ENCODE results near the gene ADPRS. TPM values are rescaled to one million over a fixed set of nuclear protein-coding genes. Genes with fewer than 3 reads are reported as not detected.
A peak's percentile ranks its signal among the peaks of the same experiment; 100 is the strongest.

ADPRS gene
- total RNA-seq, 2 donors from 2014 or later = 50.0 to 50.8 TPM

- ATAC-seq (replicated peaks) = no peak
- no peaks in the 10 kb centered on the region for H3K36me3 Mint-ChIP-seq (ENCODE audit: low read depth)
- H3K27me3 Mint-ChIP-seq = peaks cover 39% of the 10 kb centered on the region
- H3K4me1 Mint-ChIP-seq = peaks cover 22% of the 10 kb centered on the region
- H3K9me3 Mint-ChIP-seq = no peaks in the 10 kb centered on the region
- H3K27ac Mint-ChIP-seq = no peak overlapping the region
- H3K4me3 Mint-ChIP-seq = peak overlapping the region; percentile 31
These were observed 37.5 kb downstream of the ADPRS start for GRCh38 chr1:36126005-36126716.

- no peak overlapping the region for H3K27ac Mint-ChIP-seq
- H3K36me3 Mint-ChIP-seq (ENCODE audit: low read depth) = no peaks in the 10 kb centered on the region
- peaks cover 37% of the 10 kb centered on the region for H3K27me3 Mint-ChIP-seq
- H3K9me3 Mint-ChIP-seq = no peaks in the 10 kb centered on the region
- peaks cover 22% of the 10 kb centered on the region for H3K4me1 Mint-ChIP-seq
- H3K4me3 Mint-ChIP-seq = peak overlapping the region; percentile 31
- ATAC-seq (replicated peaks) = no peak
These were observed 38.3 kb downstream of the ADPRS start for GRCh38 chr1:36126797-36127500.

GRCh38 chr1:36128126-36128904 lies 39.6 kb downstream of the ADPRS start:
- peaks cover 15% of the 10 kb centered on the region for H3K4me1 Mint-ChIP-seq
- H3K27ac Mint-ChIP-seq = no peak overlapping the region
- H3K27me3 Mint-ChIP-seq = peaks cover 23% of the 10 kb centered on the region
- ATAC-seq (replicated peaks) = no peak
- H3K4me3 Mint-ChIP-seq = no peak overlapping the region
- no peaks in the 10 kb centered on the region for H3K9me3 Mint-ChIP-seq
- no peaks in the 10 kb centered on the region for H3K36me3 Mint-ChIP-seq (ENCODE audit: low read depth)

DNA sequence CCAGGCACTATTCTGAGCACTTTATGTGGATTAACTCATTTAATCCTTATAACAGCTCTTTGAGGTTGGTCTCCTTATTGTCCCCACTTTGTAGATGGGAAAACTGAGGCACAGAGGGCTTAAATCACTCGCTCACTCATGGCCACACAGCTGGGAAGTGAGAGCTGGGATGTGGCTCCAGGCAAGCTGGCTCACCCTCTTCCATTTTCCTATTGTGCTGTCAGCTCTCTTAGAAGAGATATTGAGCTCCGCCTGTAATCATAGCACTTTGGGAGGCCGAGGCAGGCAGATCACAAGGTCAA lies 40.2 kb downstream of the ADPRS start:
- H3K27ac Mint-ChIP-seq = no peak overlapping the region
- no peak overlapping the region for H3K4me3 Mint-ChIP-seq
- peaks cover 19% of the 10 kb centered on the region for H3K27me3 Mint-ChIP-seq
- no peaks in the 10 kb centered on the region for H3K36me3 Mint-ChIP-seq (ENCODE audit: low read depth)
- H3K4me1 Mint-ChIP-seq = peaks cover 11% of the 10 kb centered on the region
- no peaks in the 10 kb centered on the region for H3K9me3 Mint-ChIP-seq
- ATAC-seq (replicated peaks) = no peak

DNA sequence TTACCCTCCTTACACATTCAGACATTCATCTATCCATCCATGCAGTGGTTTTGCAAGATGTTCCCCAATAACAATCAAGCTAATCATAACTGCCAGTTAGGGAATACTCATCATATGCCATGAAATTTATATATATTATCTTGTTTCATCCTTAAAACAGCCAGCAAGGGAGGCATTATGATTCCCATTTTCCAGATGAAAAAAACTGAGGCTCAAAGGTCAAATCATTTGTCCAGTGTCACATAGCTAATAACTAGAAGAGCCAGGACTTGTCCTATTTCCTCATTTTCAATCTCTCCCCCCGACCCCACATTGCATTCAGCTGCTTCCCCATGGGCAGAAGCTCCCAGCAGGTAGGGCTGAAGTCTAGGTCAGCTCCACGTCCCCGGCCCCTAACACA lies 43.3 kb downstream of the ADPRS start:
- Mint-ChIP-seq H3K9me3 (no peaks in the 10 kb centered on the region), H3K27ac (no peak overlapping the region), H3K4me3 (no peak overlapping the region), H3K27me3 (no peaks in the 10 kb centered on the region), H3K36me3 (ENCODE audit: low read depth) (peaks cover 11% of the 10 kb centered on the region), H3K4me1 (no peaks in the 10 kb centered on the region)
- ATAC-seq (replicated peaks) = no peak

- Mint-ChIP-seq H3K4me3 (no peak overlapping the region), H3K27ac (no peak overlapping the region), H3K27me3 (no peaks in the 10 kb centered on the region), H3K36me3 (ENCODE audit: low read depth) (peaks cover 26% of the 10 kb centered on the region), H3K9me3 (no peaks in the 10 kb centered on the region), H3K4me1 (no peaks in the 10 kb centered on the region)
- no peak for ATAC-seq (replicated peaks)
These were observed 44.8 kb downstream of the ADPRS start for GRCh38 chr1:36133484-36133883.

DNA sequence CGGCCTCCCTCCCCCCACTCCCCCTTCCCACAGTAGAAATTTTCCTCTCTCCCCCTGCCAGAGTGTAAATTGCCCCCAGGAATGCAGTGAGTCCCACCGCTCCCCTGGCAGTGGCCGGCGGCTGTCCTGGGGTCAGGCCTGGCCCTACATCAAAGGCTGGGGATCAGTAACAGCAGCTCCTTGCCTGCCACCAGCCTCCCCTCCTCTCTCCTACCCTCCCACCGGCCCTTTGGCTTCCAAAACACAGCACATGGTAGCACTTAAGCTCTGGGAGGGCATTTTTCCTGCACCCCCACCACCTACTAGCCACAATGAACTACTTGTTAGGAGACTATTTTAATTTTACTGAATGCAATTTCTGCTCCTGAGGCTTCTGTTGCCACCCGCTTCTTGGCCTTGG lies 45.3 kb downstream of the ADPRS start:
- no peak for ATAC-seq (replicated peaks)
- Mint-ChIP-seq H3K27ac (peak overlapping the region; percentile 72), H3K27me3 (no peaks in the 10 kb centered on the region), H3K4me3 (no peak overlapping the region), H3K9me3 (no peaks in the 10 kb centered on the region), H3K36me3 (ENCODE audit: low read depth) (peaks cover 30% of the 10 kb centered on the region), H3K4me1 (no peaks in the 10 kb centered on the region)

DNA sequence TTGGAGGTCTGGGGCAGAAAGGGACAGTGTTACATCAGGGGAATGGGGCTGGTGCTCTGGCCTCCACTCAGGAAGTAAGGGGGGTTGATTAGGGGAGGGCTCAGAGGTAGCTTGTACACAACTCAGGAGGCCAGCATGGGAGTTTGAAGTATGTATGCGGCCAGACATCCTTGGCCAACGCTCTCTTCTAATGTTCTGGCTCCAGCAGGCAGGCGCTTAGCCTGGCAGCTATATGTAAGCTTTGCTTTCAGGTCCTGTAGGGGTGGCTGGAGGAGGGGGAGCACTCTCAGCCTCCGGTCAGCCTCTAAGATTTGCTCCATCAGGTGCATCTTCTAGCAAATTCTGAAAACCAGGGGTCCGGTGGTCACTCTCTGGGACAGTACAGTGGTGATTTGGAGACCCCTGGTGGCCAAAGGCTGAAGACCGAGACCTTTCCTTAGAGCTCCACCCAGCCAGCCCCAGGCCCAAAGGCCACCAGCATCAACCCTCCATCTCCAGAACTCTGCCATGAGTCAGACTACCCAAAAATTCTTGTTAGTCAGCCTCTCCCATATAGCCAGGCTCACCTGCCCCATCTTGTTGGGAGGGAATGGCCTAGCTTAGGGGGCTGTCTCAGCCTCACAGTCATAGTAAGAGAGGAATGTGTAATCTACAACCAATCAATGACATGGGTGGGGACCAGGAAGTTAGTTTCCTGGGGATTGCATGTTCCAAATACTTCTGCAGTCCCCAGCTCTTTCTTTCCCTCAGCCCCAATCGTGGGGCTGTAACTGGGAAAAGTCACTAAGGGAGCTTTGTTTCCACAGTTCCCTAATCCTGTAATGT lies 46.0 kb downstream of the ADPRS start:
- peak; percentile 76 for ATAC-seq (replicated peaks)
- no peaks in the 10 kb centered on the region for H3K9me3 Mint-ChIP-seq
- peaks cover 37% of the 10 kb centered on the region for H3K36me3 Mint-ChIP-seq (ENCODE audit: low read depth)

GRCh38 chr1:36135330-36135667 lies 46.6 kb downstream of the ADPRS start:
- H3K4me1 Mint-ChIP-seq = peaks cover 10% of the 10 kb centered on the region

More for the DNA sequence above, 46.0 kb downstream of the ADPRS start:
- Mint-ChIP-seq H3K4me1 (peaks cover 4% of the 10 kb centered on the region), H3K4me3 (no peak overlapping the region), H3K27ac (peak overlapping the region; percentile 72), H3K27me3 (no peaks in the 10 kb centered on the region)

GRCh38 chr1:36135796-36136195 lies 47.1 kb downstream of the ADPRS start:
- Mint-ChIP-seq H3K9me3 (no peaks in the 10 kb centered on the region), H3K27ac (peak overlapping the region; percentile 72), H3K4me1 (peaks cover 14% of the 10 kb centered on the region), H3K27me3 (no peaks in the 10 kb centered on the region), H3K4me3 (no peak overlapping the region), H3K36me3 (ENCODE audit: low read depth) (peaks cover 46% of the 10 kb centered on the region)
- ATAC-seq (replicated peaks) = no peak

More at GRCh38 chr1:36135330-36135667, 46.6 kb downstream of the ADPRS start:
- H3K27ac Mint-ChIP-seq = peak overlapping the region; percentile 72
- H3K27me3 Mint-ChIP-seq = no peaks in the 10 kb centered on the region
- H3K4me3 Mint-ChIP-seq = no peak overlapping the region
- H3K9me3 Mint-ChIP-seq = no peaks in the 10 kb centered on the region
- H3K36me3 Mint-ChIP-seq (ENCODE audit: low read depth) = peaks cover 43% of the 10 kb centered on the region
- no peak for ATAC-seq (replicated peaks)

DNA sequence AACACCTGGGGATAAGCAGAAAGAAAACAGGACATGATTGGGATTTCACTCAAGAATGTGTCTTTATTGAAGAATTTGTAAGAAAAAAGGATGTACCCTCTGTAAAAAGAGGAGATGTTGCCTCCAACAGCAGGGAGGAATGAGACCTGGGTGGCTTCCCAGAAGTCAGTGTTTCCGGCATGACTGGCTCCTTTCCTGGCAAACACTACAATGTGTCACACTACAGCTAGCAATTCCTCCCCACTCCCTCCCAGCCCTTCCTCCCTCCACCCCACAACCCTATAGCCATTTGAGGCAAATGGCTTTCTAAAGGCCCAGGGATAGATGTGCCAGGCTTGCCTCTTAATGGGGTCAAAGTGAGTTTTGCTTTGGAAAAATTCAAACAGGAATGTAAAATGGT lies 47.8 kb downstream of the ADPRS start:
- no peaks in the 10 kb centered on the region for H3K9me3 Mint-ChIP-seq
- H3K4me3 Mint-ChIP-seq = no peak overlapping the region
- H3K36me3 Mint-ChIP-seq (ENCODE audit: low read depth) = peaks cover 46% of the 10 kb centered on the region
- no peaks in the 10 kb centered on the region for H3K27me3 Mint-ChIP-seq
- peak overlapping the region; percentile 72 for H3K27ac Mint-ChIP-seq
- no peak for ATAC-seq (replicated peaks)
- H3K4me1 Mint-ChIP-seq = peaks cover 22% of the 10 kb centered on the region

DNA sequence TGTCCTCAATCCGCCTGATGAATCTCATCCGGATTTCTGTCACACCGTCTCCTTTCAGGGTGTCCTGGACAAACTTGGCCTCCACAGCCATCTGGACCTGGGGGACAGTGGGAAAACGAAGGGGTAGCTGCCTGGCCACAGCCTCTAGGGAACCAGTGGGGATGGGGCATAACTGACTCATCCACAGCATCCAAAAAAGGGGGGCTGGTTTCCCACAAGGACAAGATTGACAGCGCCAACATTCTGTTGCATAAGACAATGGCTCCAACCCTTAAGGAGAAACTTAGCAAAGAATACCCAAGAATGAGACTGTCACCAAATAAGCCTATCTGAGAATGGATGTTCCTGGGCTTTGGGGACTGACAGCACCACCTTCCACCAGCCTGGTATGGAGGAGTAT lies 48.5 kb downstream of the ADPRS start:
- H3K36me3 Mint-ChIP-seq (ENCODE audit: low read depth) = peaks cover 46% of the 10 kb centered on the region

GRCh38 chr1:36137776-36138175 lies 49.1 kb downstream of the ADPRS start:
- Mint-ChIP-seq H3K36me3 (ENCODE audit: low read depth) (peaks cover 46% of the 10 kb centered on the region), H3K27ac (peak overlapping the region; percentile 19), H3K4me1 (peaks cover 30% of the 10 kb centered on the region), H3K9me3 (no peaks in the 10 kb centered on the region), H3K27me3 (no peaks in the 10 kb centered on the region), H3K4me3 (no peak overlapping the region)
- no peak for ATAC-seq (replicated peaks)

More for the DNA sequence above, 48.5 kb downstream of the ADPRS start:
- Mint-ChIP-seq H3K4me1 (peaks cover 28% of the 10 kb centered on the region), H3K27me3 (no peaks in the 10 kb centered on the region), H3K9me3 (no peaks in the 10 kb centered on the region), H3K4me3 (no peak overlapping the region), H3K27ac (no peak overlapping the region)
- no peak for ATAC-seq (replicated peaks)

- ATAC-seq (replicated peaks) = no peak
- peaks cover 39% of the 10 kb centered on the region for H3K4me1 Mint-ChIP-seq
- H3K36me3 Mint-ChIP-seq (ENCODE audit: low read depth) = peaks cover 46% of the 10 kb centered on the region
- H3K27ac Mint-ChIP-seq = peak overlapping the region; percentile 72
- no peaks in the 10 kb centered on the region for H3K27me3 Mint-ChIP-seq
- H3K4me3 Mint-ChIP-seq = peak overlapping the region; percentile 52
- no peaks in the 10 kb centered on the region for H3K9me3 Mint-ChIP-seq
These were observed 50.8 kb downstream of the ADPRS start for GRCh38 chr1:36139521-36139920.

Measured in activated T-helper 17 cell treated with anti-CD3 and anti-CD28 coated beads, Interleukin-2, amount 50 U/mL, for 72 hours (primary cell).